Liver (tissue), 3 donors: Measurements from ENCODE around the gene ABCC9.

ENCODE experiments used
- EGR1 ChIP-seq, 2 donors: IDR thresholded peaks; 2 replicates each; pipeline ENCODE4 v1.6.1; 2016 to 2018; ENCODE audit warnings: antibody characterized with exemption in 2 of 2, low read depth in 2 of 2
- RAD21 ChIP-seq, 2 donors: IDR thresholded peaks; 2 replicates each; pipeline ENCODE4 v1.6.1; 2016; ENCODE audit warnings: antibody characterized with exemption in 2 of 2, mild to moderate bottlenecking in 2 of 2
- TAF1 ChIP-seq: conservative IDR thresholded peaks from 2 replicates; pipeline ENCODE4 v1.6.1; 2016; ENCODE audit warnings: antibody characterized with exemption, mild to moderate bottlenecking
- YY1 ChIP-seq: IDR thresholded peaks from 2 replicates; pipeline ENCODE4 v1.6.1; 2016; ENCODE audit warnings: antibody characterized with exemption, mild to moderate bottlenecking
- TF ChIP-seq, protein P1 (sequence below): IDR thresholded peaks from 2 replicates; pipeline ENCODE4 v1.6.1; 2016; ENCODE audit warnings: antibody characterized with exemption
- TF ChIP-seq, protein P2 (sequence below): IDR thresholded peaks from 2 replicates; pipeline ENCODE4 v1.6.1; 2016; ENCODE audit warnings: antibody characterized with exemption, mild to moderate bottlenecking
- TF ChIP-seq, protein P3 (sequence below): fragments of 150-350 bp; IDR thresholded peaks from 2 replicates; pipeline ENCODE4 v1.5.1; 2017; ENCODE audit warnings: improper control_type of control experiment, low read depth, low read length; ENCODE audit not compliant: missing input control
- donor health status: healthy.
- donor health status: healthy.

DNA sequence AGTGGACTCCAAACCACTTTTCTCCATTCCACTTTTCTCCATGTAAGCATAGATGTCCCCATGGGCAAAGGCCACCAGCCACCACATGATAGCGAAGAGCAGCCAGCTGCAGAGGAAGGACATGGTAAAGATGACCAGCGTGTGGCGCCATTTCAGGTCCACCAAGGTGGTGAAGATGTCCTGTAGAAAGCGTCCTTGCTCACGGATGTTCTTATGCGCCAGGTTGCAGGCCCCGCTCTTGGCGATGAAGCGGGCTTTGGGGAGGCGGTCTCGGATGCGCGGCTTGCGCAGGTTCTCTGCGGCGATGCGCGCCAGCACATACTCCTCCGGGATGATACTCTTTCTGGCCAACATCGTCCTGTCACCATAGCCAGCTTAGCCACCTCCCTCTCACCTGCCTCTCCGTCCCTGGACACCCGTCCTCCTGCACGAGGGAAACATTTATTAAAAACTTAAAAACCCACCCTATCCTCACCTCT, 167.9 kb downstream of the ABCC9 start:
- TF ChIP-seq, protein P1, sequence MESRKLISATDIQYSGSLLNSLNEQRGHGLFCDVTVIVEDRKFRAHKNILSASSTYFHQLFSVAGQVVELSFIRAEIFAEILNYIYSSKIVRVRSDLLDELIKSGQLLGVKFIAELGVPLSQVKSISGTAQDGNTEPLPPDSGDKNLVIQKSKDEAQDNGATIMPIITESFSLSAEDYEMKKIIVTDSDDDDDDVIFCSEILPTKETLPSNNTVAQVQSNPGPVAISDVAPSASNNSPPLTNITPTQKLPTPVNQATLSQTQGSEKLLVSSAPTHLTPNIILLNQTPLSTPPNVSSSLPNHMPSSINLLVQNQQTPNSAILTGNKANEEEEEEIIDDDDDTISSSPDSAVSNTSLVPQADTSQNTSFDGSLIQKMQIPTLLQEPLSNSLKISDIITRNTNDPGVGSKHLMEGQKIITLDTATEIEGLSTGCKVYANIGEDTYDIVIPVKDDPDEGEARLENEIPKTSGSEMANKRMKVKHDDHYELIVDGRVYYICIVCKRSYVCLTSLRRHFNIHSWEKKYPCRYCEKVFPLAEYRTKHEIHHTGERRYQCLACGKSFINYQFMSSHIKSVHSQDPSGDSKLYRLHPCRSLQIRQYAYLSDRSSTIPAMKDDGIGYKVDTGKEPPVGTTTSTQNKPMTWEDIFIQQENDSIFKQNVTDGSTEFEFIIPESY: peak; percentile 47
- TF ChIP-seq, protein P2, sequence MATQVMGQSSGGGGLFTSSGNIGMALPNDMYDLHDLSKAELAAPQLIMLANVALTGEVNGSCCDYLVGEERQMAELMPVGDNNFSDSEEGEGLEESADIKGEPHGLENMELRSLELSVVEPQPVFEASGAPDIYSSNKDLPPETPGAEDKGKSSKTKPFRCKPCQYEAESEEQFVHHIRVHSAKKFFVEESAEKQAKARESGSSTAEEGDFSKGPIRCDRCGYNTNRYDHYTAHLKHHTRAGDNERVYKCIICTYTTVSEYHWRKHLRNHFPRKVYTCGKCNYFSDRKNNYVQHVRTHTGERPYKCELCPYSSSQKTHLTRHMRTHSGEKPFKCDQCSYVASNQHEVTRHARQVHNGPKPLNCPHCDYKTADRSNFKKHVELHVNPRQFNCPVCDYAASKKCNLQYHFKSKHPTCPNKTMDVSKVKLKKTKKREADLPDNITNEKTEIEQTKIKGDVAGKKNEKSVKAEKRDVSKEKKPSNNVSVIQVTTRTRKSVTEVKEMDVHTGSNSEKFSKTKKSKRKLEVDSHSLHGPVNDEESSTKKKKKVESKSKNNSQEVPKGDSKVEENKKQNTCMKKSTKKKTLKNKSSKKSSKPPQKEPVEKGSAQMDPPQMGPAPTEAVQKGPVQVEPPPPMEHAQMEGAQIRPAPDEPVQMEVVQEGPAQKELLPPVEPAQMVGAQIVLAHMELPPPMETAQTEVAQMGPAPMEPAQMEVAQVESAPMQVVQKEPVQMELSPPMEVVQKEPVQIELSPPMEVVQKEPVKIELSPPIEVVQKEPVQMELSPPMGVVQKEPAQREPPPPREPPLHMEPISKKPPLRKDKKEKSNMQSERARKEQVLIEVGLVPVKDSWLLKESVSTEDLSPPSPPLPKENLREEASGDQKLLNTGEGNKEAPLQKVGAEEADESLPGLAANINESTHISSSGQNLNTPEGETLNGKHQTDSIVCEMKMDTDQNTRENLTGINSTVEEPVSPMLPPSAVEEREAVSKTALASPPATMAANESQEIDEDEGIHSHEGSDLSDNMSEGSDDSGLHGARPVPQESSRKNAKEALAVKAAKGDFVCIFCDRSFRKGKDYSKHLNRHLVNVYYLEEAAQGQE: peak; percentile 93
- TF ChIP-seq TAF1 (peak; percentile 94), YY1 (peak; percentile 98), RAD21 (IDR thresholded peaks at IDR 0.05) (peak; percentile 78 to 83), EGR1 (IDR thresholded peaks at IDR 0.05; ENCODE audit: low read depth in 2 of 2) (no peak)
- TF ChIP-seq, protein P3, sequence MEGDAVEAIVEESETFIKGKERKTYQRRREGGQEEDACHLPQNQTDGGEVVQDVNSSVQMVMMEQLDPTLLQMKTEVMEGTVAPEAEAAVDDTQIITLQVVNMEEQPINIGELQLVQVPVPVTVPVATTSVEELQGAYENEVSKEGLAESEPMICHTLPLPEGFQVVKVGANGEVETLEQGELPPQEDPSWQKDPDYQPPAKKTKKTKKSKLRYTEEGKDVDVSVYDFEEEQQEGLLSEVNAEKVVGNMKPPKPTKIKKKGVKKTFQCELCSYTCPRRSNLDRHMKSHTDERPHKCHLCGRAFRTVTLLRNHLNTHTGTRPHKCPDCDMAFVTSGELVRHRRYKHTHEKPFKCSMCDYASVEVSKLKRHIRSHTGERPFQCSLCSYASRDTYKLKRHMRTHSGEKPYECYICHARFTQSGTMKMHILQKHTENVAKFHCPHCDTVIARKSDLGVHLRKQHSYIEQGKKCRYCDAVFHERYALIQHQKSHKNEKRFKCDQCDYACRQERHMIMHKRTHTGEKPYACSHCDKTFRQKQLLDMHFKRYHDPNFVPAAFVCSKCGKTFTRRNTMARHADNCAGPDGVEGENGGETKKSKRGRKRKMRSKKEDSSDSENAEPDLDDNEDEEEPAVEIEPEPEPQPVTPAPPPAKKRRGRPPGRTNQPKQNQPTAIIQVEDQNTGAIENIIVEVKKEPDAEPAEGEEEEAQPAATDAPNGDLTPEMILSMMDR: peak; percentile 29
